CD4-positive, alpha-beta memory T cell (primary cell): ENCODE data around the gene SYT8. TPM values are rescaled to one million over a fixed set of nuclear protein-coding genes. Genes with fewer than 3 reads are reported as not detected.

ENCODE experiments used
- CTCF ChIA-PET: fragments of 350-600 bp; sonication (Branson Sonifier 250); formaldehyde crosslinking; loops from one replicate; lab custom pipeline; 2021; ENCODE audit warnings: inconsistent platforms; ENCODE audit not compliant: partially characterized antibody; lab: Charles Lee
- POLR2A ChIA-PET: fragments of 350-600 bp; sonication (Branson Sonifier 250); formaldehyde crosslinking; loops from one replicate; lab custom pipeline; 2021; ENCODE audit not compliant: partially characterized antibody; lab: Charles Lee
- DNase-seq, 5 donors: peaks; one replicate each; pipeline versions ENCODE4 v3.0.0 to v3.0.0-alpha.2; 2020 to 2022; ENCODE audit warnings: mixed read lengths in 1 of 5
- H3K27ac ChIP-seq: one replicate; pipeline ENCODE4 v1.7.0; 2013; ENCODE audit warnings: low read depth, low read length
- H3K27me3 ChIP-seq: 2 replicates; pipeline ENCODE4 v1.7.0; 2013; ENCODE audit warnings: mild to moderate bottlenecking, low read length, moderate library complexity; ENCODE audit not compliant: insufficient read depth
- H3K36me3 ChIP-seq: 2 replicates; pipeline ENCODE4 v1.7.0; 2013; ENCODE audit warnings: mild to moderate bottlenecking, low read length, moderate library complexity; ENCODE audit not compliant: insufficient read depth
- H3K4me1 ChIP-seq: 2 replicates; pipeline ENCODE4 v1.7.0; 2013; ENCODE audit warnings: mild to moderate bottlenecking, low read length, moderate library complexity; ENCODE audit not compliant: insufficient read depth
- H3K4me3 ChIP-seq, 2 donors: one replicate each; pipeline ENCODE4 v1.7.0; 2013; ENCODE audit warnings: low read length in 2 of 2, mild to moderate bottlenecking in 1 of 2
- H3K9me3 ChIP-seq, 2 donors: one replicate each; pipeline ENCODE4 v1.7.0; 2013; ENCODE audit warnings: low read length in 2 of 2, control low read depth in 1 of 2; ENCODE audit not compliant: control insufficient read depth in 1 of 2
- H3K27ac Mint-ChIP-seq, 7 donors: one replicate each; pipeline ENCODE4 v1.8.0; 2020 to 2021; ENCODE audit warnings: mixed read lengths in 7 of 7, mild to moderate bottlenecking in 6 of 7, inconsistent platforms in 3 of 7, moderate library complexity in 3 of 7
- H3K27me3 Mint-ChIP-seq, 2 donors: one replicate each; pipeline ENCODE4 v1.8.0; 2020 to 2021; ENCODE audit warnings: mixed read lengths in 2 of 2
- H3K36me3 Mint-ChIP-seq, 2 donors: one replicate each; pipeline ENCODE4 v1.8.0; 2020 to 2021; ENCODE audit warnings: mixed read lengths in 2 of 2, inconsistent platforms in 1 of 2, mild to moderate bottlenecking in 1 of 2
- H3K4me1 Mint-ChIP-seq, 4 donors: one replicate each; pipeline ENCODE4 v1.8.0; 2020 to 2021; ENCODE audit warnings: mixed read lengths in 4 of 4, mild to moderate bottlenecking in 1 of 4
- H3K4me3 Mint-ChIP-seq, 8 donors: one replicate each; pipeline ENCODE4 v1.8.0; 2020 to 2021; ENCODE audit warnings: mixed read lengths in 8 of 8, mild to moderate bottlenecking in 7 of 8, moderate library complexity in 6 of 8, inconsistent platforms in 3 of 8
- H3K9me3 Mint-ChIP-seq, 8 donors: one replicate each; pipeline ENCODE4 v1.8.0; 2020 to 2021; ENCODE audit warnings: mixed read lengths in 8 of 8, mild to moderate bottlenecking in 5 of 8, inconsistent platforms in 3 of 8, moderate library complexity in 1 of 8
- intact Hi-C: fragments of 100-400 bp; cut with micrococcal nuclease; formaldehyde crosslinking; loops from one replicate; pipeline ENCODE4 v1.15.1; 2023
- polyA plus RNA-seq, 2 donors: library from polyadenylated mRNA; unstranded; fragments of 300-500 nt; fragmentation: Illumina TruSeq; gene quantifications; one replicate each; pipeline ENCODE4 v1.2.3, GENCODE V29; 2021
- total RNA-seq, 2 experiments: library from RNA; stranded (reverse); gene quantifications; one replicate each; pipeline ENCODE4 v1.2.3, GENCODE V29; 2021

The SYT8 gene
- total and polyA plus RNA-seq, 4 experiments from 2014 or later = not detected

- ChIA-PET POLR2A (no interaction called here), CTCF (interaction anchor here (1.2 to 10.0 kb wide), 2 partner anchors 10 to 135 kb away, joined by 3 to 351 read pairs; no protein-coding TSS in a partner anchor)
- H3K27me3 ChIP-seq = no peaks in the 10 kb centered on the region
- no peak overlapping the region for H3K27ac Mint-ChIP-seq
- DNase-seq = no peak
- peaks cover 7 to 16% of the 10 kb centered on the region in 2 donors for H3K27me3 Mint-ChIP-seq
- H3K9me3 Mint-ChIP-seq = no peaks in the 10 kb centered on the region
- no peaks in the 10 kb centered on the region for H3K4me1 Mint-ChIP-seq
- intact Hi-C loops = no loop called here
- no peaks in the 10 kb centered on the region for H3K9me3 ChIP-seq
- H3K27ac ChIP-seq = no peak overlapping the region
- no peaks in the 10 kb centered on the region for H3K36me3 ChIP-seq
- peaks cover 5% of the 10 kb centered on the region for H3K4me1 ChIP-seq
- H3K36me3 Mint-ChIP-seq = no peaks in the 10 kb centered on the region
- H3K4me3 ChIP-seq = no peak overlapping the region
- no peak overlapping the region for H3K4me3 Mint-ChIP-seq
These were observed 6.9 kb upstream of the SYT8 start for GRCh38 chr11:1827931-1828330.

DNA sequence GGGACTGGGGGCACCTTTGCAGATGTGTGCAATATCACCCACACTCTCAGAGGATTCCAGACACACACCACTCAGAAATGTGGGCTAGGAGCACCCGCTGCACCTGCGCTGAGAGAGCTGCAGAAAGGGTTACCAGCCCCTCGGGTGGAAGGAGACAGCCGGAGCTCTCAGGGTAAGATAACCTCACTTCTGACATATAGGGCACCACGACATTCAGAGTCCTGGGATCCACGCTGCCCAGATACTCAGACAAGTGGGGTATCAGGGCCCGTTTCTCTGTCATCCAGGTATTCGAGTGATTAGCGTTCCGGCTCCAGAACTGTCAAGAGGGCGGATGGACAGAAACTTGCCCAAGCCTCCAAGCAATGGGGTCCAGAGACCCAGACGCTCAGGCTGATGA, 6.2 kb upstream of the SYT8 start:
- intact Hi-C loops = no loop called here
- H3K4me3 Mint-ChIP-seq = no peak overlapping the region
- Histone ChIP-seq H3K27ac (no peak overlapping the region), H3K27me3 (no peaks in the 10 kb centered on the region), H3K4me3 (no peak overlapping the region), H3K36me3 (no peaks in the 10 kb centered on the region), H3K4me1 (peaks cover 5% of the 10 kb centered on the region), H3K9me3 (no peaks in the 10 kb centered on the region)
- ChIA-PET POLR2A (no interaction called here), CTCF (interaction anchor here (0.5 to 10.0 kb wide), 4 partner anchors 11 to 322 kb away, joined by 3 to 351 read pairs (median 3); no protein-coding TSS in a partner anchor)
- H3K27ac Mint-ChIP-seq = no peak overlapping the region
- H3K4me1 Mint-ChIP-seq = no peaks in the 10 kb centered on the region
- no peaks in the 10 kb centered on the region for H3K9me3 Mint-ChIP-seq
- DNase-seq = no peak
- peaks cover 7 to 16% of the 10 kb centered on the region in 2 donors for H3K27me3 Mint-ChIP-seq
- no peaks in the 10 kb centered on the region for H3K36me3 Mint-ChIP-seq

- POLR2A ChIA-PET = no interaction called here
- peaks cover 7 to 14% of the 10 kb centered on the region in 2 donors for H3K27me3 Mint-ChIP-seq
These were observed 5.6 kb upstream of the SYT8 start for GRCh38 chr11:1829039-1829820.

GRCh38 chr11:1830004-1830321, 4.8 kb upstream of the SYT8 start:
- no peaks in the 10 kb centered on the region for H3K36me3 Mint-ChIP-seq
- Histone ChIP-seq H3K9me3 (no peaks in the 10 kb centered on the region), H3K27me3 (no peaks in the 10 kb centered on the region), H3K27ac (no peak overlapping the region), H3K4me1 (peaks cover 5% of the 10 kb centered on the region), H3K36me3 (no peaks in the 10 kb centered on the region), H3K4me3 (no peak overlapping the region)
- ChIA-PET POLR2A (interaction anchor here (0.9 kb wide), 1 partner anchor 57 kb away, joined by 3 read pairs; no protein-coding TSS in a partner anchor), CTCF (interaction anchor here (0.9 to 10.0 kb wide), 4 partner anchors 58 to 177 kb away, joined by 4 to 351 read pairs (median 7); no protein-coding TSS in a partner anchor)
- H3K27me3 Mint-ChIP-seq = peaks cover 7 to 14% of the 10 kb centered on the region in 2 donors
- H3K4me1 Mint-ChIP-seq = no peaks in the 10 kb centered on the region
- H3K4me3 Mint-ChIP-seq = no peak overlapping the region
- no peak overlapping the region for H3K27ac Mint-ChIP-seq
- intact Hi-C loops = no loop called here
- H3K9me3 Mint-ChIP-seq = no peaks in the 10 kb centered on the region
- no peak for DNase-seq

More at GRCh38 chr11:1829039-1829820, 5.6 kb upstream of the SYT8 start:
- Mint-ChIP-seq H3K4me3 (no peak overlapping the region), H3K9me3 (no peaks in the 10 kb centered on the region), H3K27ac (no peak overlapping the region), H3K36me3 (no peaks in the 10 kb centered on the region), H3K4me1 (no peaks in the 10 kb centered on the region)
- intact Hi-C loops = no loop called here
- DNase-seq = no peak
- Histone ChIP-seq H3K4me1 (peaks cover 5% of the 10 kb centered on the region), H3K9me3 (no peaks in the 10 kb centered on the region), H3K4me3 (no peak overlapping the region), H3K36me3 (no peaks in the 10 kb centered on the region), H3K27me3 (no peaks in the 10 kb centered on the region), H3K27ac (no peak overlapping the region)
- CTCF ChIA-PET = interaction anchor here (0.5 to 10.0 kb wide), 5 partner anchors 128 to 322 kb away, joined by 3 to 351 read pairs (median 6); no protein-coding TSS in a partner anchor

GRCh38 chr11:1830322-1831223, 4.2 kb upstream of the SYT8 start:
- Histone ChIP-seq H3K36me3 (no peaks in the 10 kb centered on the region), H3K4me3 (no peak overlapping the region), H3K4me1 (peaks cover 5% of the 10 kb centered on the region), H3K9me3 (no peaks in the 10 kb centered on the region), H3K27ac (no peak overlapping the region), H3K27me3 (no peaks in the 10 kb centered on the region)
- DNase-seq = no peak
- ChIA-PET POLR2A (interaction anchor here (0.9 kb wide), 1 partner anchor 58 kb away, joined by 3 read pairs; no protein-coding TSS in a partner anchor), CTCF (interaction anchor here (0.9 to 10.0 kb wide), 9 partner anchors 8 to 178 kb away, joined by 3 to 351 read pairs (median 4); no protein-coding TSS in a partner anchor)
- H3K36me3 Mint-ChIP-seq = no peaks in the 10 kb centered on the region
- H3K27ac Mint-ChIP-seq = no peak overlapping the region
- no peaks in the 10 kb centered on the region for H3K4me1 Mint-ChIP-seq
- no peak overlapping the region for H3K4me3 Mint-ChIP-seq
- H3K9me3 Mint-ChIP-seq = no peaks in the 10 kb centered on the region
- intact Hi-C loops = no loop called here
- peaks cover 7 to 14% of the 10 kb centered on the region in 2 donors for H3K27me3 Mint-ChIP-seq

GRCh38 chr11:1831338-1832210, 3.2 kb upstream of the SYT8 start:
- DNase-seq = no peak
- no peaks in the 10 kb centered on the region for H3K36me3 ChIP-seq
- no peaks in the 10 kb centered on the region for H3K36me3 Mint-ChIP-seq

More at GRCh38 chr11:1831338-1832210, 3.2 kb upstream of the SYT8 start:
- H3K27me3 ChIP-seq = no peaks in the 10 kb centered on the region
- H3K27me3 Mint-ChIP-seq = peaks cover 7 to 14% of the 10 kb centered on the region in 2 donors
- intact Hi-C loops = loop anchor here (1.0 kb wide), 1 partner anchor 137 kb away; no protein-coding TSS in a partner anchor
- no peak overlapping the region for H3K4me3 ChIP-seq
- no peaks in the 10 kb centered on the region for H3K9me3 Mint-ChIP-seq
- no peak overlapping the region for H3K27ac ChIP-seq
- peaks cover 5% of the 10 kb centered on the region for H3K4me1 ChIP-seq
- CTCF ChIA-PET = interaction anchor here (1.0 to 10.0 kb wide), 22 partner anchors 9 to 324 kb away, joined by 3 to 351 read pairs (median 6); partner anchors contain the start of genes H19 and LSP1
- H3K9me3 ChIP-seq = no peaks in the 10 kb centered on the region
- H3K4me1 Mint-ChIP-seq = no peaks in the 10 kb centered on the region
- no peak overlapping the region for H3K27ac Mint-ChIP-seq
- POLR2A ChIA-PET = interaction anchor here (3.3 kb wide), 1 partner anchor 138 kb away, joined by 25 read pairs; no protein-coding TSS in a partner anchor
- no peak overlapping the region for H3K4me3 Mint-ChIP-seq
